ENCODE data around the gene ANKRD30A.

DNA sequence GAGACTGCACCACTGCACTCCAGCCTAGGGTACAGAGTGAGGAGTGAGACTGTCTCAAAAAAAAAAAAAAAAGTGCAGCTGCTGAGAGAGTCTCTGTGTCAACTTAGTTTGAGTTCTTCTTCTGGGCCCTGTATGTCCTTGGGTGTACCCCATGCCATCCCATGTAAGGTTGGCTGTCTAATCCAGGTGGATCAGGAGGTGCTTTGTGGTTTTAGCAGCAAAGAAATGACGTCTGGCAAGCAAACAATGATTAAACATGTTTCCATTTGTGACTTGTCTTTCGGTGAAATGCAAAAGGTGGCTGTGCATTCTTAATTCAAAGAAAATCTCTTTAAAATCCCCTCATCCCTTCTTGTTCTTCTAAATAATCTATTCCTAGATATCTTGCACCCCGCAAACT lies 255.9 kb downstream of the ANKRD30A start:
- TF ChIP-seq CTCF (IDR thresholded peaks at IDR 0.05), result no peak
- TF ChIP-seq POLR2A (IDR thresholded peaks at IDR 0.05), result no peak

All from ovary (tissue), 3 donors.